Stimulated activated CD8-positive, alpha-beta memory T cell treated with anti-CD3 and anti-CD28 coated beads, Interleukin-12 subunit alpha, Interleukin-12 subunit beta, amount 100 ng/mL, for 24 hours (primary cell): Measurements from ENCODE around the gene NHEJ1.

Experiments
- DNase-seq: peaks from one replicate; pipeline ENCODE4 v3.0.0-alpha.2; 2020; ENCODE audit errors: extremely low read depth

The NHEJ1 gene

GRCh38 chr2:219167997-219168396, 7.4 kb upstream of the NHEJ1 start:
- no peak for DNase-seq

- DNase-seq = no peak
Measured at GRCh38 chr2:219165058-219165911, 4.7 kb upstream of the NHEJ1 start.

- DNase-seq = no peak
Measured at GRCh38 chr2:219163156-219163555, 2.5 kb upstream of the NHEJ1 start.

- no peak for DNase-seq
Measured at GRCh38 chr2:219161097-219161496, 482 bp upstream of the NHEJ1 start.

GRCh38 chr2:219159771-219160185, 837 bp downstream of the NHEJ1 start:
- no peak for DNase-seq

- DNase-seq = no peak
Measured at GRCh38 chr2:219158586-219158985, 2.0 kb downstream of the NHEJ1 start.

- no peak for DNase-seq
Measured at GRCh38 chr2:219158025-219158424, 2.6 kb downstream of the NHEJ1 start.

GRCh38 chr2:219157396-219157795, 3.2 kb downstream of the NHEJ1 start:
- DNase-seq = no peak

- DNase-seq = no peak
Measured at GRCh38 chr2:219155054-219155644, 5.5 kb downstream of the NHEJ1 start.

- no peak for DNase-seq
Measured at GRCh38 chr2:219149667-219150066, 10.9 kb downstream of the NHEJ1 start.

GRCh38 chr2:219142329-219142728, 18.3 kb downstream of the NHEJ1 start:
- DNase-seq = no peak

- DNase-seq = no peak
Measured at GRCh38 chr2:219140722-219141121, 19.9 kb downstream of the NHEJ1 start.

- DNase-seq = no peak
Measured at GRCh38 chr2:219133976-219134375, 26.6 kb downstream of the NHEJ1 start.

- no peak for DNase-seq
Measured at GRCh38 chr2:219131744-219132143, 28.9 kb downstream of the NHEJ1 start.

GRCh38 chr2:219131327-219131726, 29.3 kb downstream of the NHEJ1 start:
- no peak for DNase-seq

- no peak for DNase-seq
Measured at GRCh38 chr2:219129589-219129988, 31.0 kb downstream of the NHEJ1 start.

GRCh38 chr2:219128396-219128795, 32.2 kb downstream of the NHEJ1 start:
- DNase-seq = no peak

GRCh38 chr2:219127037-219127635, 33.5 kb downstream of the NHEJ1 start:
- DNase-seq = no peak

- DNase-seq = no peak
Measured at GRCh38 chr2:219126555-219126954, 34.1 kb downstream of the NHEJ1 start.

- DNase-seq = no peak
Measured at GRCh38 chr2:219125886-219126270, 34.7 kb downstream of the NHEJ1 start.

GRCh38 chr2:219125225-219125885, 35.3 kb downstream of the NHEJ1 start:
- DNase-seq = no peak

- no peak for DNase-seq
Measured at GRCh38 chr2:219124381-219125110, 36.1 kb downstream of the NHEJ1 start.
